Fibroblast of mammary gland (primary cell): ENCODE results near the gene RHOT1.
"Not testable (repeated sequence)": the region's sequence is repeated elsewhere in the genome, so short reads cannot be mapped to it uniquely, and the experiment has no call there.

Experiments
- DNase-seq: peaks from one replicate; pipeline ENCODE4 v3.0.0-alpha.2; 2010; ENCODE audit warnings: low read depth
- H3K4me3 ChIP-seq: 2 replicates; pipeline ENCODE4 v1.5.1; 2011; ENCODE audit warnings: low read depth, mild to moderate bottlenecking, low read length, moderate library complexity; ENCODE audit not compliant: control insufficient read depth
- TF ChIP-seq, protein P1 (sequence below): conservative IDR thresholded peaks from 2 replicates; pipeline ENCODE4 v1.5.1; 2011; ENCODE audit warnings: low read depth, low read length, inconsistent platforms; ENCODE audit not compliant: control insufficient read depth, insufficient read depth

RHOT1 gene

GRCh38 chr17:32142038-32142856, at the start of gene RHOT1:
Gene RHOT1 (plus strand): TSS chr17:32142502. CDS start chr17:32142693, 191 bp downstream.
- H3K4me3 ChIP-seq: peak within 1 kb of the TSS; percentile 97
- peak; percentile 93 for DNase-seq
- TF ChIP-seq, protein P1, sequence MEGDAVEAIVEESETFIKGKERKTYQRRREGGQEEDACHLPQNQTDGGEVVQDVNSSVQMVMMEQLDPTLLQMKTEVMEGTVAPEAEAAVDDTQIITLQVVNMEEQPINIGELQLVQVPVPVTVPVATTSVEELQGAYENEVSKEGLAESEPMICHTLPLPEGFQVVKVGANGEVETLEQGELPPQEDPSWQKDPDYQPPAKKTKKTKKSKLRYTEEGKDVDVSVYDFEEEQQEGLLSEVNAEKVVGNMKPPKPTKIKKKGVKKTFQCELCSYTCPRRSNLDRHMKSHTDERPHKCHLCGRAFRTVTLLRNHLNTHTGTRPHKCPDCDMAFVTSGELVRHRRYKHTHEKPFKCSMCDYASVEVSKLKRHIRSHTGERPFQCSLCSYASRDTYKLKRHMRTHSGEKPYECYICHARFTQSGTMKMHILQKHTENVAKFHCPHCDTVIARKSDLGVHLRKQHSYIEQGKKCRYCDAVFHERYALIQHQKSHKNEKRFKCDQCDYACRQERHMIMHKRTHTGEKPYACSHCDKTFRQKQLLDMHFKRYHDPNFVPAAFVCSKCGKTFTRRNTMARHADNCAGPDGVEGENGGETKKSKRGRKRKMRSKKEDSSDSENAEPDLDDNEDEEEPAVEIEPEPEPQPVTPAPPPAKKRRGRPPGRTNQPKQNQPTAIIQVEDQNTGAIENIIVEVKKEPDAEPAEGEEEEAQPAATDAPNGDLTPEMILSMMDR: peak; percentile 38

DNA sequence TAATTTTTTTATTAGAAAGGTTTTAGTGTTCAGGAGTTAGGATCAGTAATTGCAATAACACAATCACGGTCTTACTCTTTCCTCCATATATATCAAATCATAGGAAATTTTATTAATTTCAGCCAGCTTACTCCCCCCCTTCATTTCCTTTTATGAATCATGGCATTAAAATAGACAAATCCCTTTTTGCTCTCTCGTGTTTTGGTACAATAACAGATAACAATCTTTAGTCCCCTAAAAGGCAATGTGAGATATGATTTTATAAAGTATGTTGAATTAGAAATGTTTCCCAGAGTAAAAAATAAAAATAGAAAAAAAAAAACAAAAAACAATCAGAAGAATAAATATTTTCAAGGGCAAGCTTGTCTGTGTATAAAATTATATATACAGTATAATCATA, 42.6 kb upstream of the RHOT1 start:
- no peak for DNase-seq
- no peak overlapping the region for H3K4me3 ChIP-seq
- TF ChIP-seq, protein P1: no peak

DNA sequence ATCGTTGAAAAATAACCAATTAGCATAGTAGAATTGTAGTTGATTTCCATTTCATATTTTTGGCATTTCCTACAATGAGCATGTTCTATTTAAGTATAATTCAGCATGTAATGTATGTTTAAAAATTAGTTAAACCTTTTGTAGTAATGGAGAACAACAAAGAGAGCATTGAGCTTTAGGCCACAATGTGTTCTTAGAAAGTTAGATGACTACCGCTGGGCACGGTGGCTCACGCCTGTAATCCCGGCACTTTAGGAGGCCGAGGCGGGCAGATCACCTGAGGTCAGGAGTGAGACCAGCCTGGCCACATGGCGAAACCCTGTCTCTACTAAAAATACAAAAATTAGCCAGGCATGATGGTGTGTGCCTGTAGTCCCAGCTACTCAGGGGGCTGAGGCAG, 42.0 kb upstream of the RHOT1 start:
- not testable (repeated sequence) for DNase-seq, H3K4me3 ChIP-seq

DNA sequence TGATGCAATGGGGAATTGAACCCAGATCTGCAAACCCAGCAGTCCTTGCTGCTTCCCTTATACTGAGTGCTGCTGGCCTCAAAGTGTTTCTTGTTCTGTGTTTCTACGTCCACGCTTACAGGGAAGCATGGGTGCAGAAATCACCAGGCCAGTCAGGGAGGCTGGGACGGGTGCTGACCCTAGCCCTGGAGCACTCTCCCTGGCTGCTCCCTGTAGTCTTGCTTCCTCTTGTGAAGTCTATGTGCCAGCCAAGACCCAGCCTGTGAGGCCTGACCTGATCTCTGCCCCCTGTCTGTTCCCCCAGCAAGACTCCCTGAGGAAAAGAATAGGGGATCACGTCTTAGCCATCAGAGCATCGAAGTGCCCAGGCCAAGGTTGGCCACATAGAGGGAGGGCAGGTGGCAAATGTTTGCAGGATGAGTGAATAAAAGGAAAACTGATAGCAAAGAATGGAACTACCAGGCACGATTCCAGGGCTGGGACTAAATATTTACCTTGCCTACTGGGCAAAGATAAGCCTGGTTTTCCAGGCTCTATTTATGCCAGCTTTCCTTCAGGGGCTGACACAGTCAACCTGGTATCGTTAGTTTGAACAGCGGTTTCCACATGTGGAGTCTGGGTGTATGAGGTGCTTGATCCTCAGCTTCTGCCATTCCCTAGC, 41.2 kb upstream of the RHOT1 start:
- DNase-seq: no peak
- TF ChIP-seq, protein P1: no peak
- H3K4me3 ChIP-seq: no peak overlapping the region

DNA sequence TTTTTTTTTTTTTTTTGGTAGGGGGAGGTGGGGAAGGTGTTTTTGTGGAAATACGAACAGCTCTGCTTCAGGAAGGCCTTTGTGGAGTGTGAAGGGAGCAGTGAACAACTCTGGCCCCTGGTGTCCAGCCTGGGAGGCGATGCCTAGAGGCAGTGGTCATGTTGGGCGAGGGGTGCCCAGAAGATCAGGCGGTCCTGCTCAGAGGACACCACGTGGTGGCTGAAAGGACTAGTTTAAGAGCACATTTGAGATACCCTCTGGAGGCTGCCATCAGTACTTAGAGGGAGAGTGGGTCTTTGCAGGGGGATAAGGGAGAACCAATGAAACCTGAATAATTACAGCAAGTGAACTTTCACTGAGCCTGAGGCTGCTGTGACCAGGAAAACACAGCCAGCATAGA, 40.1 kb upstream of the RHOT1 start:
- TF ChIP-seq, protein P1: no peak
- DNase-seq: no peak
- H3K4me3 ChIP-seq: no peak overlapping the region

DNA sequence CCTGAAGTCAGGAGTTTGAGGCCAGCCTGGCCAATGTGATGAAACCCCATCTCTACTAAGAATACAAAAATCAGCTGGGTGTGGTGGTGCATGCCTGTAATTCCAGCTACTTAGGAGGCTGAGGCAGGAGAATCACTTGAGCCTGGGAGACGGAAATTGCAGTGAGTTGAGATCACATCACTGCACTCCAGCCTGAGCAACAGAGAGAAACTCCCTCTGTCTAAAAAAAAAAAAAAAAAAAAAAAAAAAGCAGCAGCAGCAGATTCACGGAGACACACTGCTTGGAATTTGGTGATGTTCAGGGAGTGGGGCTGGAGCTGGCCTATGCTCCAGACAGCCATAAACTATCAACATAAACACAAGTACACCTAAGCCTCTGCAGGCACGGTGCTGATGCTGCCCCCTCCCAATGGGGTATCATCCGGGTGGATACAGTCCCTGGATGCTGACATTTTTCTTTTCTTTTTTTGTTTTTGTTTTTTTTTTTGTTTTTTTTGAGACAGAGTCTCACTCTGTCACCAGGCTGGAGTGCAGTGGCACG, 39.6 kb upstream of the RHOT1 start:
- no peak overlapping the region for H3K4me3 ChIP-seq
- no peak for DNase-seq
- TF ChIP-seq, protein P1: no peak

DNA sequence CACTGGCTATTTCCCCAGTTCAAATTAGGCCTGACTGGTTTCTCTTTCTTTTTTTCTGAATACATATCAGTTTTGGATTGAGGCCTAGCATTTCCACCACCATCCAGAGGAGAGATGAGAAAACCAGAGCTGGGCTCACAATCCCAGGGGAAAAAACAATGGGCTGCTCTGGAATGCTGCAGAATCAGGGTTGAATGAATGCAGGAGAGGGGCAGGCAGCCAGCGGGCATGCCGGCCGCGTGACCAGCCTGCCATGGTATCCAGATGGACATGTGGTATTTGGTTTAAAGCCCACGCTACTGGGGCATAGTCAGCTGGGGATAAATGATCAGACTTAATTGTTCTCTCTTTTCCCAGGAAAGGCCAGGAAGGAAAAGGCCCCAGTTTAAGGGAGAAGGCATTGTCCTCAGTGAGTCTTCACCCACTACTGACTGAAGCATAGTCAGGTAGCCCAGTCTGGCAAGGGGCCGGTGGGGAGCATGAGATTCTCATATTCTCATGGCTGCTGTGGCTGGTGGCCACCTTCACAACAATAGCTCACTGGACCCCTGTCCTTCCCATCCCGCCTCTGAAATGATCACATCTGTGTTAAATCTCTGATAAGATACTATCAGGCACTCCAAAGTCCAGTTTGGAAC, 38.7 kb upstream of the RHOT1 start:
- DNase-seq: no peak
- TF ChIP-seq, protein P1: no peak
- H3K4me3 ChIP-seq: no peak overlapping the region
